SK-N-DZ (cell line): ENCODE measurements around the gene NBEA. TPM values are rescaled to one million over a fixed set of nuclear protein-coding genes. Genes with fewer than 3 reads are reported as not detected.
"Not testable (repeated sequence)": the region's sequence is repeated elsewhere in the genome, so short reads cannot be mapped to it uniquely, and the experiment has no call there.

Experiments
- DNase-seq: peaks from one replicate; pipeline ENCODE4 v3.0.0-alpha.2; 2015; ENCODE audit warnings: low spot score
- polyA plus RNA-seq, 2 experiments: library from polyadenylated mRNA; depleted of rRNA; stranded (reverse); fragments of >200 nt; gene quantifications; 2 replicates each; pipeline ENCODE4 v1.2.3, GENCODE V29; 2014

Gene NBEA
- polyA plus RNA-seq (2014; cell fraction: cytosol; rRNA removed): 43.1 and 48.9 TPM in 2 replicates
- 28.9 and 30.0 TPM in 2 replicates for polyA plus RNA-seq (2014; cell fraction: nucleus; rRNA removed)

GRCh38 chr13:34941835-34942731, at the start of gene NBEA:
Gene NBEA (plus strand): TSS chr13:34942270. CDS start chr13:34942821, 551 bp downstream.
- DNase-seq: peak; percentile 89

- no peak for DNase-seq
Observed at GRCh38 chr13:34894756-34895155, 47.3 kb upstream of the NBEA start.

GRCh38 chr13:34897220-34897619, 44.9 kb upstream of the NBEA start:
- no peak for DNase-seq

GRCh38 chr13:34899888-34900287, 42.2 kb upstream of the NBEA start:
- DNase-seq: no peak

- DNase-seq: no peak
Observed at GRCh38 chr13:34900288-34900739, 41.8 kb upstream of the NBEA start.

GRCh38 chr13:34901572-34901971, 40.5 kb upstream of the NBEA start:
- no peak for DNase-seq

GRCh38 chr13:34911159-34911558, 30.9 kb upstream of the NBEA start:
- DNase-seq: no peak

GRCh38 chr13:34913040-34913439, 29.0 kb upstream of the NBEA start:
- DNase-seq: no peak

GRCh38 chr13:34914416-34914815, 27.7 kb upstream of the NBEA start:
- no peak for DNase-seq

GRCh38 chr13:34926508-34926907, 15.6 kb upstream of the NBEA start:
- DNase-seq: no peak

- DNase-seq: not testable (repeated sequence)
Observed at GRCh38 chr13:34928676-34929075, 13.4 kb upstream of the NBEA start.

GRCh38 chr13:34931572-34931971, 10.5 kb upstream of the NBEA start:
- DNase-seq: no peak

- DNase-seq: no peak
Observed at GRCh38 chr13:34933349-34933748, 8.7 kb upstream of the NBEA start.

- DNase-seq: no peak
Observed at GRCh38 chr13:34933786-34934185, 8.3 kb upstream of the NBEA start.

GRCh38 chr13:34935841-34936240, 6.2 kb upstream of the NBEA start:
- DNase-seq: no peak

GRCh38 chr13:34939771-34940170, 2.3 kb upstream of the NBEA start:
- DNase-seq: no peak

- no peak for DNase-seq
Observed at GRCh38 chr13:34941436-34941834, 635 bp upstream of the NBEA start.

GRCh38 chr13:34942732-34943435, 814 bp downstream of the NBEA start:
- peak; percentile 62 for DNase-seq

- DNase-seq: peak; percentile 32
Observed at GRCh38 chr13:34943436-34944273, 1.6 kb downstream of the NBEA start.

GRCh38 chr13:34944274-34944634, 2.2 kb downstream of the NBEA start:
- DNase-seq: no peak

GRCh38 chr13:34944751-34945150, 2.7 kb downstream of the NBEA start:
- no peak for DNase-seq

- DNase-seq: no peak
Observed at GRCh38 chr13:34951528-34951927, 9.5 kb downstream of the NBEA start.
